HG03060 (cell line): ENCODE measurements around the gene UPK2.

ENCODE experiments used
- ATAC-seq: cut with Tn5 transposase; IDR thresholded peaks from one replicate; pipeline ENCODE4 v1.9.1; 2021; ENCODE audit warnings: low read depth, moderate number of reproducible peaks; ENCODE audit not compliant: unreplicated experiment

The UPK2 gene

GRCh38 chr11:118956094-118956846 lies at the start of gene UPK2:
Gene UPK2 (plus strand): TSS chr11:118956298. CDS start chr11:118956351, 53 bp downstream.
- peak; percentile 44 for ATAC-seq

GRCh38 chr11:118907051-118908042 lies 48.8 kb upstream of the UPK2 start:
- no peak for ATAC-seq

DNA sequence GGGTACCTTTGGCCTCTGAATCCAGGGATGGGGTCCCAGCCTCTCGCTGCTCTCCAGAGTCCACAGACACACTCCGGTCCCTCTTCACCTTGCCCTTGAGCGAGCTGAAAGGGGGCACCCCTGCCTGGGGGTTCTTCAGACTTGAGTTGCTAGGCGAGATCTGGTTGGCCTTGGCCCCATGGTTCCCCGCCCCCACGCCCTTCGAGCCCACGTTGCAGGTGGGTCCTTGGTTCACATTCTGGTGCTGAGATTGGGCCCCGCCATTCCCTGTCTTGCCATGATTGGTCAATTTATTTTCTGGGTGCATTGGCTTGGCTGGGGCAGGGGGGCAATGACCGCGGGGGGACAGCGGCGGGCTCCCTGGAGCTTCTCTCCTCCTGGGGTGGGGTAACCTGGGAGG lies 47.8 kb upstream of the UPK2 start:
- no peak for ATAC-seq

GRCh38 chr11:118908901-118909618 lies 47.0 kb upstream of the UPK2 start:
- ATAC-seq: no peak

DNA sequence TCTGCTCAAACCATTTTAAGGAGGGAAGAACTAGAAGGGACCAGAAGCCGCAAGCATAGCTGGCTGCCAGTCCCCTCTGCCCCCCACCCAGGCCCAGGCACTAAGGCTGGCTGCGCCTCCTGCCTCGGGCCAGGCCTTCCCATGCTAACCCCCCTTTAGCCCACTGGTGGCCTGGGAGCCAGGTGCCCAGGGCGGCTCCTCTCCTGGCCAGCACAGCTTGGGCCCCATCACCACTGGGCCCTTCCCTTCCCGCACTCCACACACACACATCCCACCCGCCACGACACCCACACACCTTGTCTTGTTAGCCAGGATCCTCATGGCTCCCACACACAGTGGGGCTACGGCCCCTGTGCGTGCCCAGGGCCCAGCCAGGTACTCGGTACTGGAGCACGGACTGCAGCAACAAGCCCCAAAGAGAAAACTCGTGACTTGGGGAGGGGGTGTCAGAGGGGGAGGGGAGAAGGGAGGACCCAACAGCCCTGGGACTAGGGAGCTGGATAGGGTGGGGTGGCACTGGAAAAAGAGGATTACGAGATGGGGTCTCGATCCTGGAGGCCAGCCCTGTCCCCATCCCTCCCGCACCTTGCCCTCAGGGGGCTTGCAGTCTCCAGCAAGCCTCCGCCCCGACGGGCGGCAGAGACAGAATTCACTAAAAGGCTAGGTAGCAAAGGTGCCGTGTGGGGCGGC lies 46.3 kb upstream of the UPK2 start:
- ATAC-seq: no peak

DNA sequence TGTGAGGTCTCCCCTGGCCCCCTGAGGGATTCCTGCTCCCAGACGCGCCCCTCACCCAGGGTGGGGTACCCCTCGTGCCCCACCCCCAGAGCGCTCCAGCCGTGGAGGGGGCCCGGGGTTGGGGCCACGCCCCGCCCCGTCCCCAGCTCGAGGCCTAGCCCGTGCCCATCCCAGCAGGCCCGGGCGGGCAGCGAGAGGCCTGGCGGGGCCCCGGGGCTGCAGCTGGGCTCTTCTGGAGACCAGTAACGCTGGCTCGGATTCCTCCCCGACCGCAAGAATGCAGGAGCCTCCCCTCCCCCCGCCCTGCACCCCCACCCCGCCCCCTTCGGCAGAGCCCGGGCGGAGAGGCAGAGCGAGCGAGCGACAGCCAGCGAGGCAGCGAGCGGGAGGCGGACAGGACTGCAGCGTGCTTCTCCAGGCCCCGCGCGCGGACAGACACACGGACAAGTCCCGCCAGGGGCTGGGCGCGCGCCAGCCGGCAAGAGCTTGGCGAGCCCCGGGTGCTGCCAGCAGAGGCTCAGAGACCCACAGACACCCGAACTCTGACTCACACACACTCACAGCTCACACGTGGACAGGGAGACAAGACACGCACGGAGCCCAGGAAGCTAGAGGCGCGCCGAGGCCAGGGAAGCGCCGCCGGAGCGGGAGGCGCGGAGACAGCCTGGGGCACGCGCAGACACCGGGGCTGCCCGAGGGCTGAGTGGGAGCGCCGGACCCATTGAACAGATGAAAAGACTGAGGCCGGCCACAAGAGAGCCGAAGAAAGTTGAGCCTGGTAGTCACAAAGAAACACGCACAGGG lies 45.6 kb upstream of the UPK2 start:
- no peak for ATAC-seq

DNA sequence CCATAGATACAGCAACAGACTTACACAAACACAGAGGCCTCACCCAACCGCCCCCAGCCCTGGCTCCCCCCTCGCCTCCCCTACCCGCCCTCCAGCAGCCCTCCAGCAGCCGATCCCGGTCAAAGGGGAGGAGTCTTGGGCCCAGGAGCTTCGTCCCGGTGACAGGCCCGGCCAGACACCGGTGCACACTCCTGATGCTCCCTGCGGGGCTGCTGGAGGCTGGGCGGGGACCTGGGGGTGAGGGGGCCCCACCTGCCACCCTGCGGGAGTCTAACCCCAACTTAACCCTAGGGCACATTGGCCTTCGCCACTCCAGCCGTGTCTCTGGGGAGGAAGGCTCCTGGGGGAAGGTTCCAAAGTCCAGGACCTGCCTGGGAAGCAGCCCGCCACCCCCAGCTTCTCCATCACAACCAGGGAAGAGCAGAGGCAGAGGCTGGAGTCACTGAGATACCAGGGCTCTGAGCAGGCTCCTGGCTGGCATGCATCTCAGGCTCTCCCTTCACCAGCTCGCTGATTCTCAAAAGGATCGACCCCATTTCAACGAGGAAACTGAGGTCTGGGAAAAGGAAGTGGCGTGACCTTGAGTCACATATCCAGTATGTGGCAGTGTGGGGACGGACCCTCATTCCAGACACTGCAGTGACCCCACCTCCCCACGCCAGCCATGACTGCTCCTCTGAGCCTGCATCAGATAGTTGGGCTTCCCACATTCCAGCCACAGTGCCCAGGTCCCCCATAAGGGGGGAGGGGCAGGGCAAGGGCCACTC lies 44.8 kb upstream of the UPK2 start:
- no peak for ATAC-seq

GRCh38 chr11:118911880-118912741 lies 44.0 kb upstream of the UPK2 start:
- no peak for ATAC-seq

DNA sequence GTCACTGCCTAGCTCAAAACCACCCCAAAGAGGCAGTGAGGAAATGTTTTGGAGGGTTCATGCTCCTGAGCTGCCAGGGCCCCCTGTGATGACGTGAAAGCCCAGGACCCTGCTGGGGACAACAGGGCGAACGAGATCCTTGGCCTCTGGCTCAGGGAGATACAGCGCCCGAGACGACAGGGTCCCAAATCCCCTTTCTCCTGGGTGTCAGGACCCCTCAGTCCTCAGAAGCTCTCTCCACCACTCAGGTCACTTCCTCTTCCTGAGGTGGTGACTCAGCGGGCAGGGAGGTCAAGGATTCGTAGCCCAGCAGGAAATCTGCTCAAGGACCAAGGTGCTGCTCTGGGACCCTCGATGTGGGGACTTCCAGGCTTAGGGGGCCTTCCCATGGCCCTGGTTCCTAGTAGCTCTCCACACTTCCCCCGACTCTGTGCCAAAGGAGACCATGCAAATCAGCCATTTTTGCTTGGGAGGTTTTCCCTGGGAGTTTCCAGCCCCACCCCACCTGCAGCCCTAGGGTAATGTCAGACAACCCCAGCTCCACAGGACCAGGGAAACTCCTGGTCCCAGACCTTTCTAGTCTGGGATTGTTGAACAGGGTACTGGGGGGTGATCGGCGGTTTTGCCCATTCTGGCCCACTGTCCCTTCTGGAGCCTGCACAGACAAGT lies 43.2 kb upstream of the UPK2 start:
- ATAC-seq: no peak

- ATAC-seq: no peak
These were observed 42.5 kb upstream of the UPK2 start for GRCh38 chr11:118913411-118914125.

- no peak for ATAC-seq
These were observed 41.8 kb upstream of the UPK2 start for GRCh38 chr11:118914178-118914918.

DNA sequence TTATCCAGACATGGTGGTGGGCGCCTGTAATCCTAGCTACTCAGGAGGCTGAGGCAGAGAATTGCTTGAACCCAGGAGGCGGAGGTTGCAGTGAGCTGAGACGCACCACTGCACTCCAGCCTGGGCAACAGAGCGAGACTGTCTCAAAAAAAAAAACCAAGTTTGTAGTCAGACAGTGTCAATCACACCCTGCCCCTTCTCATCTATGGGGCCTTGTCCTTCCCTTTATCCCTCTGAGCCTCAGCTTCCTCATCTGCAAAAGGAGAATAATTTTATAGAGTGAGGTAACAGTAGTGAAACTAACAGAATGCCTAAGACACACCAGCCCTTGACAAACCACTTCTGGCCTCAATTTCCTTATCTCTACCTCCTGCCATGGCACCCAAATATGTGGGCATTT lies 41.1 kb upstream of the UPK2 start:
- ATAC-seq: no peak

DNA sequence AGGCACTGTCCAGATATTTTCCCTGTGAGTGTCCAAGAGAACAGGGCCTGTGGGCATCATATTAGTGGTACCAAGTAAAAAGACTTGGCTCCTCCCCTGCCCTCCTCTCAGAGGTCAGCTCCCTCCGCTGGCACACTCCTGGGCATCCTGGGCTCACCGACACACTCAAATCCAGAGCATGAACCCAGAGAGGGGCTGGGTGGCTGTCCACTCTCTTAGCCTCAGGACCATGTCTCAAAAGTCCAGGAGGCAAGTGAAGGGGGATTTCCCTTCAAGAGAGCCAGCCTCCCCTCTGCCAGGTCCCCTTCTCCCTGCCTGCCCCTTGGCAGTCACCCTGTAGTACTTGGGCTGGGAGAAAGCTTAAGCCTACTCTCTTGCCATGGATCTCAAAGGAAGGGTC lies 40.7 kb upstream of the UPK2 start:
- no peak for ATAC-seq

DNA sequence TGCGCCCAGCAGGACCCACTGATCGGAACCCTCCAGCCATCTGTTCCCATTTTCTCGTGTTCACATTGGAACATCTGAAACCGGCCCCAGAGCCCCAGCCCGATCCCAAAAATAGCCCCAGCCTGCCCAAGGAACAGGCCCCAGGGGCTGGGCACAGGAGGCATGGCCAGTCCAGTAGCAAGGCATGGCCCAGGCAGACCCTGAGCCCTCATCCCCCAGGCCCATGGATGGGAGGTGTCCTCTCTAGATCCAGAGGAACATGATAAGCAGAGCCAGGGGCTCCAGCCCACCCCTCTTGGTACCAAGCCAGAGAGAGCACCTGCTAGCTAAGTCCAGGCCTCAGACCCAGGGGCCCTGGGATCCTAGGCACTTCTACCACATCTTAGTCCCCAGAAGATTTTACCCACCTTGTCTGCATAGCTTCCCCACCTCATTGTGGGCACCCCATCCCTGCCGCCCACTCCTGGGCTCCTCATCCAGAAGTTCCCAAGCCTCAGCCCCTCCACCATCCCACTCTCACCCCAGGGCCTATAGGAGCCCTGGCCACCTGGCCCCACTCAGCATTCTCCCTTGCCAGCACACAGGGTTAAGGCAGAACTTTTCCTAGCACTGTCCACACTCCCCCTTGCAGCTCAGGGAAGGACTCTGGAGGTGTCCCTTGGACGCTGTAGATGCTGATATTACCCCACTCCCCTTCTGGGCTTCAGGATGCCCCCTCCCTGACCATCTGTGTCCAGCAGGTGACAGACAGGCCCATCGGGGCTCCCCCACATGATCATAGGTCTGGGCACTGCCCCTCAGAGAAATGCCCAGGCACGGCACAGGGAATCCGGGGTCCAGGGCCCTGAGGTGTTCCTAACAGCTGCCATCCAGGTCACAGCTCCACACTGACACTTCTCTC lies 39.9 kb upstream of the UPK2 start:
- ATAC-seq: no peak

- ATAC-seq: no peak
These were observed 39.2 kb upstream of the UPK2 start for GRCh38 chr11:118916842-118917388.
